Astrocyte (in vitro differentiated cells and primary cell): ENCODE data around the gene ADGRF1.

Experiments
- CTCF ChIP-seq: IDR thresholded peaks from 2 replicates; pipeline ENCODE4 v1.5.1; 2011; ENCODE audit warnings: low read depth, mild to moderate bottlenecking, inconsistent platforms, low read length, moderate library complexity; ENCODE audit not compliant: insufficient read depth
- EZH2 ChIP-seq: IDR thresholded peaks from 2 replicates; pipeline ENCODE4 v1.6.1; 2012; ENCODE audit warnings: mild to moderate bottlenecking, low read length, inconsistent platforms; ENCODE audit not compliant: insufficient read depth

GRCh38 chr6:46964716-46965519 is 77.2 kb downstream of the ADGRF1 start:
- no peak for TF ChIP-seq CTCF
- no peak for TF ChIP-seq EZH2
